RWPE2 (cell line): ENCODE measurements around the gene IL21R.

Experiments
- ATAC-seq: fragments of 200-7000 bp; cut with Tn5 transposase; 3 replicates; pipeline ENCODE4 v1.9.1; 2021; ENCODE audit warnings: low read depth
- DNase-seq: peaks from one replicate; pipeline ENCODE4 v3.0.0-alpha.2; 2020; ENCODE audit warnings: low spot score
- H3K27ac ChIP-seq: fragments of 450-650 bp; 2 replicates; pipeline ENCODE4 v1.5.1; 2017; ENCODE audit warnings: mild to moderate bottlenecking; ENCODE audit not compliant: poor library complexity, severe bottlenecking
- H3K27me3 ChIP-seq: fragments of 250-450 bp; sonication (Bioruptor Pico); 2 replicates; pipeline ENCODE4 v1.5.1; 2021; ENCODE audit warnings: mild to moderate bottlenecking, moderate library complexity; ENCODE audit not compliant: insufficient read depth, poor library complexity, severe bottlenecking
- H3K36me3 ChIP-seq: fragments of 250-450 bp; sonication (Bioruptor Pico); 2 replicates; pipeline ENCODE4 v1.5.1; 2020; ENCODE audit warnings: low read depth, mild to moderate bottlenecking, moderate library complexity
- H3K4me1 ChIP-seq: fragments of 250-450 bp; sonication (Bioruptor Pico); 2 replicates; pipeline ENCODE4 v1.5.1; 2021; ENCODE audit warnings: mild to moderate bottlenecking, moderate library complexity; ENCODE audit not compliant: insufficient read depth, poor library complexity, severe bottlenecking
- H3K4me3 ChIP-seq: fragments of 250-450 bp; sonication (Bioruptor Pico); 2 replicates; pipeline ENCODE4 v1.5.1; 2021; ENCODE audit warnings: mild to moderate bottlenecking, moderate library complexity; ENCODE audit not compliant: severe bottlenecking
- H3K9me3 ChIP-seq: fragments of 250-450 bp; sonication (Bioruptor Pico); 2 replicates; pipeline ENCODE4 v1.5.1; 2021; ENCODE audit warnings: mild to moderate bottlenecking, moderate library complexity; ENCODE audit not compliant: severe bottlenecking
- CTCF ChIP-seq: fragments of 450-650 bp; IDR thresholded peaks from one replicate; pipeline ENCODE4 v1.5.1; 2017; ENCODE audit warnings: mild to moderate bottlenecking, moderate library complexity; ENCODE audit not compliant: poor library complexity, severe bottlenecking

The IL21R gene

GRCh38 chr16:27429330-27429871 is 27.4 kb downstream of the IL21R start:
- Histone ChIP-seq H3K36me3 (no peaks in the 10 kb centered on the region), H3K27ac (no peak overlapping the region), H3K27me3 (no peaks in the 10 kb centered on the region), H3K9me3 (no peaks in the 10 kb centered on the region), H3K4me3 (no peak overlapping the region), H3K4me1 (no peaks in the 10 kb centered on the region)
- TF ChIP-seq CTCF = no peak
- DNase-seq (no peak), ATAC-seq (no peak)

- no peak for TF ChIP-seq CTCF
- ATAC-seq (no peak), DNase-seq (no peak)
- no peaks in the 10 kb centered on the region for H3K36me3 ChIP-seq
- no peaks in the 10 kb centered on the region for H3K27me3 ChIP-seq
- no peaks in the 10 kb centered on the region for H3K4me1 ChIP-seq
- H3K9me3 ChIP-seq = no peaks in the 10 kb centered on the region
- no peak overlapping the region for H3K27ac ChIP-seq
- H3K4me3 ChIP-seq = no peak overlapping the region
These were observed 28.0 kb downstream of the IL21R start for GRCh38 chr16:27429981-27430441.

GRCh38 chr16:27430512-27430911 is 28.5 kb downstream of the IL21R start:
- no peak for ATAC-seq
- no peaks in the 10 kb centered on the region for H3K27me3 ChIP-seq
- no peak overlapping the region for H3K4me3 ChIP-seq
- DNase-seq = no peak
- H3K4me1 ChIP-seq = no peaks in the 10 kb centered on the region
- TF ChIP-seq CTCF = no peak
- H3K27ac ChIP-seq = no peak overlapping the region
- H3K9me3 ChIP-seq = no peaks in the 10 kb centered on the region
- H3K36me3 ChIP-seq = no peaks in the 10 kb centered on the region

- TF ChIP-seq CTCF = no peak
- DNase-seq = no peak
- no peak for ATAC-seq
- H3K27me3 ChIP-seq = no peaks in the 10 kb centered on the region
- no peaks in the 10 kb centered on the region for H3K4me1 ChIP-seq
- H3K27ac ChIP-seq = no peak overlapping the region
- H3K9me3 ChIP-seq = no peaks in the 10 kb centered on the region
- H3K4me3 ChIP-seq = no peak overlapping the region
- H3K36me3 ChIP-seq = no peaks in the 10 kb centered on the region
These were observed 29.0 kb downstream of the IL21R start for GRCh38 chr16:27430923-27431484.
